Choroid plexus epithelial cell (primary cell): Measurements from ENCODE around the gene THAP3.
A peak's percentile ranks its signal among the peaks of the same experiment; 100 is the strongest.

Experiments used
- DNase-seq: peaks from one replicate; pipeline ENCODE4 v3.0.0-alpha.2; 2010; ENCODE audit warnings: low read depth
- H3K4me3 ChIP-seq: 2 replicates; pipeline ENCODE4 v1.5.1; 2011; ENCODE audit warnings: low read depth, mild to moderate bottlenecking, control low read depth, low read length, moderate library complexity
- TF ChIP-seq, protein P1 (sequence below): conservative IDR thresholded peaks from 2 replicates; pipeline ENCODE4 v1.5.1; 2011; ENCODE audit warnings: low read depth, mild to moderate bottlenecking, control low read depth, inconsistent platforms, low read length, moderate library complexity

Gene THAP3

DNA sequence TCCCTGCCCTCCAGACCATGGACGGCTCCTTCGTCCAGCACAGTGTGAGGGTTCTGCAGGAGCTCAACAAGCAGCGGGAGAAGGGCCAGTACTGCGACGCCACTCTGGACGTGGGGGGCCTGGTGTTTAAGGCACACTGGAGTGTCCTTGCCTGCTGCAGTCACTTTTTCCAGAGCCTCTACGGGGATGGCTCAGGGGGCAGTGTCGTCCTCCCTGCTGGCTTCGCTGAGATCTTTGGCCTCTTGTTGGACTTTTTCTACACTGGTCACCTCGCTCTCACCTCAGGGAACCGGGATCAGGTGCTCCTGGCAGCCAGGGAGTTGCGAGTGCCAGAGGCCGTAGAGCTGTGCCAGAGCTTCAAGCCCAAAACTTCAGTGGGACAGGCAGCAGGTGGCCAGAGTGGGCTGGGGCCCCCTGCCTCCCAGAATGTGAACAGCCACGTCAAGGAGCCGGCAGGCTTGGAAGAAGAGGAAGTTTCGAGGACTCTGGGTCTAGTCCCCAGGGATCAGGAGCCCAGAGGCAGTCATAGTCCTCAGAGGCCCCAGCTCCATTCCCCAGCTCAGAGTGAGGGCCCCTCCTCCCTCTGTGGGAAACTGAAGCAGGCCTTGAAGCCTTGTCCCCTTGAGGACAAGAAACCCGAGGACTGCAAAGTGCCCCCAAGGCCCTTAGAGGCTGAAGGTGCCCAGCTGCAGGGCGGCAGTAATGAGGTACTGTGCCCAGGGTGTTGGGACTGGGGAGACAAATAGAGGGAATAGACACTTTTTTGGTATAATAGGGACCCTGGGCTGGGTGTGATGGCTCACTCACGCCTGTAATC lies 43.9 kb upstream of the THAP3 start:
- TF ChIP-seq, protein P1, sequence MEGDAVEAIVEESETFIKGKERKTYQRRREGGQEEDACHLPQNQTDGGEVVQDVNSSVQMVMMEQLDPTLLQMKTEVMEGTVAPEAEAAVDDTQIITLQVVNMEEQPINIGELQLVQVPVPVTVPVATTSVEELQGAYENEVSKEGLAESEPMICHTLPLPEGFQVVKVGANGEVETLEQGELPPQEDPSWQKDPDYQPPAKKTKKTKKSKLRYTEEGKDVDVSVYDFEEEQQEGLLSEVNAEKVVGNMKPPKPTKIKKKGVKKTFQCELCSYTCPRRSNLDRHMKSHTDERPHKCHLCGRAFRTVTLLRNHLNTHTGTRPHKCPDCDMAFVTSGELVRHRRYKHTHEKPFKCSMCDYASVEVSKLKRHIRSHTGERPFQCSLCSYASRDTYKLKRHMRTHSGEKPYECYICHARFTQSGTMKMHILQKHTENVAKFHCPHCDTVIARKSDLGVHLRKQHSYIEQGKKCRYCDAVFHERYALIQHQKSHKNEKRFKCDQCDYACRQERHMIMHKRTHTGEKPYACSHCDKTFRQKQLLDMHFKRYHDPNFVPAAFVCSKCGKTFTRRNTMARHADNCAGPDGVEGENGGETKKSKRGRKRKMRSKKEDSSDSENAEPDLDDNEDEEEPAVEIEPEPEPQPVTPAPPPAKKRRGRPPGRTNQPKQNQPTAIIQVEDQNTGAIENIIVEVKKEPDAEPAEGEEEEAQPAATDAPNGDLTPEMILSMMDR: peak; percentile 18
- DNase-seq: no peak
- peak overlapping the region; percentile 93 for H3K4me3 ChIP-seq

DNA sequence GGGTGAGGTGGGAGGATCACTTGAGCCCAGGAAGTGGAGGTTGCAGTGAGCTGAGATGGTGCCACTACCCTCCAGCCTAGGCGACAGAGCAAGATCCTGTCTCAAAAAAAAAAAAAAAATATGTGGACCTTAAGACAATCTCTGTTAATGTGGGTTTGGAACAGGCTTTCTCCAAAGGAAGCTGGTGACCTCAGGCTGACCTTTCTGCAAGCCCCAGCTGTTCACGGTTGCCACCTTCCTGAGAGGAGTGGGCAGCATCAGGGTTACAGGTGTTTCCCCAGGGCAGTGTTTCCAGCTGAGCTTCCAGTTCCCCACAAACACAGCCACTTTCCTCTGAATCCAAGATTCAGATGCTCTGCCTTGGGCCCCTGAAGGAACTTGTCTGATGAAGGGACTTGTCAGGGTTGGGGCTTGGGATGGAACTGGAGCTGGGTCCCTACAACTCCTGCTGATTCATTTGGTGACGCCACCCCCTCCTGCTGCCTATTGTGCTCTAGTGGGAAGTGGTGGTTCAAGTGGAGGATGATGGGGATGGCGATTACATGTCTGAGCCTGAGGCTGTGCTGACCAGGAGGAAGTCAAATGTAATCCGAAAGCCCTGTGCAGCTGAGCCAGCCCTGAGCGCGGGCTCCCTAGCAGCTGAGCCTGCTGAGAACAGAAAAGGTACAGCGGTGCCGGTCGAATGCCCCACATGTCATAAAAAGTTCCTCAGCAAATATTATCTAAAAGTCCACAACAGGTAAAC lies 42.9 kb upstream of the THAP3 start:
- H3K4me3 ChIP-seq: no peak overlapping the region
- DNase-seq: no peak
- TF ChIP-seq, protein P1: no peak

GRCh38 chr1:6582370-6582769 lies 42.3 kb upstream of the THAP3 start:
- TF ChIP-seq, protein P1: no peak
- H3K4me3 ChIP-seq: no peak overlapping the region
- no peak for DNase-seq

GRCh38 chr1:6584126-6585080 lies 40.3 kb upstream of the THAP3 start:
- DNase-seq: no peak
- TF ChIP-seq, protein P1: peak; percentile 30
- H3K4me3 ChIP-seq: no peak overlapping the region

- no peak for DNase-seq
- TF ChIP-seq, protein P1: no peak
- H3K4me3 ChIP-seq: no peak overlapping the region
Measured at GRCh38 chr1:6585081-6585722, 39.5 kb upstream of the THAP3 start.

DNA sequence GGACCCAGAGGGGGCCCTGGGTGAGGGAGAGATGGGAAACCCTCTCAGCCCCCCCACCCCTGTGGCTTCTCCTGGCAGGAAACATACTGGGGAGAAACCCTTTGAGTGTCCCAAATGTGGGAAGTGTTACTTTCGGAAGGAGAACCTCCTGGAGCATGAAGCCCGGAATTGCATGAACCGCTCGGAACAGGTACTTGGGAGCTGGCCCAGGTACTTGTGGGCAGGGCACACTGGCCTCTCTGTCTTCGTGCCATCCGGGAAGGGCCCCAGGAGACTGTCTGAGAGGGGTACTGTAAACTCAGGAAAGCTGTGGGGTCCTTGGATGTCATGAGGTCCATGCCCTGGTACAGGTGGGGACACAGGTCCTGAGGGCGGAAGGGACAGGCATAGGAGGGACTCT lies 38.8 kb upstream of the THAP3 start:
- TF ChIP-seq, protein P1: no peak
- no peak for DNase-seq
- H3K4me3 ChIP-seq: no peak overlapping the region
